Pancreas (tissue), 10 donors: Measurements from ENCODE around the gene MYL3. TPM values are rescaled to one million over a fixed set of nuclear protein-coding genes. Genes with fewer than 3 reads are reported as not detected.
"Not testable (repeated sequence)": the region's sequence is repeated elsewhere in the genome, so short reads cannot be mapped to it uniquely, and the experiment has no call there.

ENCODE experiments used
- ATAC-seq, 4 donors: fragments of 200-7000 bp; cut with Tn5 transposase; one replicate each; pipeline versions ENCODE4 v1.8.0 to v1.9.1; 2020; ENCODE audit warnings: mild to moderate bottlenecking in 4 of 4, moderate library complexity in 4 of 4
- DNase-seq, 6 donors: peaks; one replicate each; pipeline ENCODE4 v3.0.0-alpha.2; 2020
- FAIRE-seq: peaks from 2 replicates; lab custom pipeline; 2012; peaks lifted over from hg19 to GRCh38; lab: Jason Lieb, UNC
- H3K27ac ChIP-seq, 4 donors: fragments of 200-600 bp; sonication (generic); 1 replicate in 3 of 4; 2 replicates in 1 of 4; pipeline versions ENCODE4 v1.5.0 to v1.8.0; 2020
- H3K27me3 ChIP-seq, 4 donors: fragments of 200-600 bp; one replicate each; pipeline ENCODE4 v1.8.0; 2021
- H3K36me3 ChIP-seq, 3 donors: fragments of 200-600 bp; sonication (generic) in 1 of 3; one replicate each; pipeline versions ENCODE4 v1.5.0 to v1.8.0; 2020 to 2021
- H3K4me1 ChIP-seq, 3 donors: fragments of 200-600 bp; one replicate each; pipeline ENCODE4 v1.8.0; 2021
- H3K4me3 ChIP-seq, 4 donors: fragments of 200-600 bp; sonication (generic) in 2 of 4; one replicate each; pipeline versions ENCODE4 v1.5.0 to v1.8.0; 2020 to 2021
- H3K9me3 ChIP-seq, 4 donors: fragments of 200-600 bp; one replicate each; pipeline ENCODE4 v1.8.0; 2021
- CTCF ChIP-seq, 4 donors: fragments of 200-600 bp; sonication (generic) in 3 of 4; IDR thresholded peaks; one replicate each; pipeline versions ENCODE4 v1.5.0 to v1.8.0; 2021; ENCODE audit warnings: antibody characterized with exemption in 4 of 4
- WGBS, 2 donors: extraction: QIAGEN DNeasy Blood & Tissue Kit; methylation state at CpG; one replicate each; pipeline ENCODE4 v1.1.7; 2013; 5-methylcytosine and 5-hydroxymethylcytosine counted together
- intact Hi-C, 3 donors: fragments of 100-400 bp; cut with DNase I; formaldehyde crosslinking; loops; one replicate each; pipeline versions ENCODE4 v1.11.1 to v1.14.2; 2022
- polyA plus RNA-seq, 2 donors: library from polyadenylated mRNA; stranded (reverse); fragments of 200-250 nt; gene quantifications; one replicate each; pipeline ENCODE4 v1.2.3, GENCODE V29; 2013
- total RNA-seq, 6 donors: library from RNA; stranded (reverse); fragmentation: NEBNext Ultra II Directional in 4 of 6; extraction: Animal tissue kit (Norgen Biotek cat#: 25700) in 4 of 6; gene quantifications; one replicate each; pipeline versions ENCODE4 v1.2.1 to v1.2.4, GENCODE V29; 2021 to 2023
- donor health status: healthy with polysubstance abuse.
- donor health status: DM: no; HTN: no; CAD: no; lungs with moderate emphysema.
- donor health status: DM: no; HTN: no; CAD: no.
- donor health status: control.
- donor health status: control.
- donor health status: Bipolar disorder and iron deficiency.
- donor health status: DM: yes; HTN: yes; CAD: no.
- donor health status: DM: no; HTN: no; CAD: no.
- donor health status: DM: no; HTN: no; CAD: no.
- donor health status: DM: yes; HTN: yes; CAD: no.

The MYL3 gene
- 1 to 10 TPM in 1 of 6 donors, under 1 TPM in 3, not detected in 2; 0.26 to 2.4 (median 0.37) TPM for total RNA-seq
- 1 to 10 TPM; 1.0 to 2.5 TPM for polyA plus RNA-seq

- FAIRE-seq = no peak
- no peak within 1 kb of the TSS for H3K27ac ChIP-seq
- H3K36me3 ChIP-seq = no peaks in the 10 kb centered on the region
- H3K9me3 ChIP-seq = no peaks in the 10 kb centered on the region
- no peak within 1 kb of the TSS for H3K4me3 ChIP-seq
- peak in 2 of 6 donors; percentile 9 to 19 for DNase-seq
- WGBS, 2 donors = 74 to 83% methylated on average over 7 of the region's 7 CpGs
- no peak for TF ChIP-seq CTCF (IDR thresholded peaks at IDR 0.05)
- intact Hi-C loops = no loop called here
- no peak for ATAC-seq
- peaks cover 0 to 2% (median 0%) of the 10 kb centered on the region in 3 donors for H3K4me1 ChIP-seq
- H3K27me3 ChIP-seq = no peaks in the 10 kb centered on the region
These were observed at the start of gene MYL3 for GRCh38 chr3:46863261-46863782. Gene MYL3, minus strand, starts transcription at chr3:46863444. Its CDS starts 54 bp downstream, at chr3:46863390.

GRCh38 chr3:46912986-46913385, 49.7 kb upstream of the MYL3 start:
- no peak overlapping the region for H3K4me3 ChIP-seq
- FAIRE-seq (no peak), ATAC-seq (no peak), DNase-seq (peak in 1 of 6 donors; percentile 6)
- H3K36me3 ChIP-seq = no peaks in the 10 kb centered on the region
- H3K27me3 ChIP-seq = no peaks in the 10 kb centered on the region
- no peaks in the 10 kb centered on the region for H3K9me3 ChIP-seq
- H3K27ac ChIP-seq = no peak overlapping the region
- intact Hi-C loops = no loop called here
- H3K4me1 ChIP-seq = peaks cover 0 to 6% (median 3%) of the 10 kb centered on the region in 3 donors
- TF ChIP-seq CTCF (IDR thresholded peaks at IDR 0.05) = no peak
- WGBS, 2 donors = 96 to 98% methylated on average over 3 of the region's 3 CpGs

GRCh38 chr3:46910914-46911313, 47.7 kb upstream of the MYL3 start:
- H3K27ac ChIP-seq, intact Hi-C loops, H3K36me3 ChIP-seq, ATAC-seq, FAIRE-seq, H3K4me3 ChIP-seq, H3K4me1 ChIP-seq, H3K27me3 ChIP-seq, H3K9me3 ChIP-seq: not testable (repeated sequence)
- WGBS, 2 donors = 81 to 86% methylated on average over 10 of the region's 10 CpGs
- DNase-seq = peak in 2 of 6 donors; percentile 14 to 25

GRCh38 chr3:46910166-46910760, 47.0 kb upstream of the MYL3 start:
- Histone ChIP-seq H3K4me3 (no peak overlapping the region), H3K27me3 (no peaks in the 10 kb centered on the region), H3K9me3 (no peaks in the 10 kb centered on the region), H3K36me3 (no peaks in the 10 kb centered on the region), H3K4me1 (peaks cover 0 to 6% (median 3%) of the 10 kb centered on the region in 3 donors), H3K27ac (no peak overlapping the region)
- no peak for TF ChIP-seq CTCF (IDR thresholded peaks at IDR 0.05)
- FAIRE-seq = no peak
- 59 to 74% methylated on average over 6 of the region's 6 CpGs for WGBS, 2 donors
- no peak for ATAC-seq
- peak in 2 of 6 donors; percentile 44 to 58 for DNase-seq
- intact Hi-C loops = no loop called here

- Histone ChIP-seq H3K4me1 (peaks cover 0 to 6% (median 3%) of the 10 kb centered on the region in 3 donors), H3K36me3 (no peaks in the 10 kb centered on the region), H3K4me3 (no peak overlapping the region), H3K27me3 (no peaks in the 10 kb centered on the region), H3K27ac (no peak overlapping the region), H3K9me3 (no peaks in the 10 kb centered on the region)
- intact Hi-C loops = loop anchor here in 1 of 3 donors (10.0 kb wide), 1 partner anchor 205 kb away; the partner anchor contains the start of gene TMIE
- WGBS, 2 donors = 11 to 12% methylated on average over 18 of the region's 18 CpGs
- FAIRE-seq (no peak), ATAC-seq (peak; percentile 72 to 92 (median 87)), DNase-seq (peak; percentile 70 to 92 (median 82))
- peak; percentile 64 to 82 (median 70) for TF ChIP-seq CTCF (IDR thresholded peaks at IDR 0.05)
These were observed 46.4 kb upstream of the MYL3 start for GRCh38 chr3:46909535-46910161.
